Vagina (tissue), 2 donors: Measurements from ENCODE around the gene NUDT3. TPM values are rescaled to one million over a fixed set of nuclear protein-coding genes. Genes with fewer than 3 reads are reported as not detected.

ENCODE experiments used
- DNase-seq, 2 donors: peaks; one replicate each; pipeline ENCODE4 v3.0.0-alpha.2; 2017; ENCODE audit errors: extremely low spot score in 2 of 2
- H3K27ac ChIP-seq: fragments of 200-600 bp; sonication (generic); one replicate; pipeline ENCODE4 v1.5.1; 2019
- H3K27me3 ChIP-seq: fragments of 200-600 bp; sonication (generic); one replicate; pipeline ENCODE4 v1.5.1; 2019
- H3K36me3 ChIP-seq, 2 donors: fragments of 200-600 bp; sonication (generic); one replicate each; pipeline ENCODE4 v1.5.1; 2017 to 2019
- H3K4me1 ChIP-seq: fragments of 200-600 bp; sonication (generic); one replicate; pipeline ENCODE4 v1.5.1; 2019
- H3K4me3 ChIP-seq, 2 donors: fragments of 200-600 bp; sonication (generic); 1 replicate in 1 of 2; 2 replicates in 1 of 2; pipeline ENCODE4 v1.5.1; 2016 to 2019
- H3K9me3 ChIP-seq: fragments of 200-600 bp; sonication (generic); one replicate; pipeline ENCODE4 v1.5.1; 2019
- POLR2A ChIP-seq, 2 donors: fragments of 450-650 bp; IDR thresholded peaks; one replicate each; pipeline ENCODE4 v1.6.1; 2017; ENCODE audit warnings: antibody characterized with exemption in 2 of 2, mild to moderate bottlenecking in 2 of 2, moderate library complexity in 2 of 2
- POLR2AphosphoS5 ChIP-seq, 2 donors: sonication (generic); formaldehyde crosslinking; IDR thresholded peaks; one replicate each; pipeline ENCODE4 v1.9.0; 2017; ENCODE audit warnings: antibody characterized with exemption in 2 of 2, mild to moderate bottlenecking in 2 of 2, low read depth in 1 of 2; ENCODE audit not compliant: insufficient read depth in 1 of 2
- intact Hi-C: fragments of 100-400 bp; cut with DNase I; formaldehyde crosslinking; loops from one replicate; pipeline ENCODE4 v1.15.1; 2023
- total RNA-seq: library from RNA; depleted of rRNA; stranded (reverse); fragments of >200 nt; gene quantifications from one replicate; pipeline ENCODE4 v1.2.3, GENCODE V29; 2016
- TF ChIP-seq, protein P1 (sequence below), 3 experiments: fragments of 450-650 bp in 2 of 3; fragments of 200-600 bp in 1 of 3; sonication (generic) in 1 of 3; IDR thresholded peaks; one replicate each; pipeline ENCODE4 v1.5.1; 2017 to 2019; ENCODE audit warnings: antibody characterized with exemption in 3 of 3, mild to moderate bottlenecking in 2 of 3, moderate library complexity in 2 of 3

NUDT3 gene
- total RNA-seq, 1 donor from 2014 or later, result 27.0 TPM

DNA sequence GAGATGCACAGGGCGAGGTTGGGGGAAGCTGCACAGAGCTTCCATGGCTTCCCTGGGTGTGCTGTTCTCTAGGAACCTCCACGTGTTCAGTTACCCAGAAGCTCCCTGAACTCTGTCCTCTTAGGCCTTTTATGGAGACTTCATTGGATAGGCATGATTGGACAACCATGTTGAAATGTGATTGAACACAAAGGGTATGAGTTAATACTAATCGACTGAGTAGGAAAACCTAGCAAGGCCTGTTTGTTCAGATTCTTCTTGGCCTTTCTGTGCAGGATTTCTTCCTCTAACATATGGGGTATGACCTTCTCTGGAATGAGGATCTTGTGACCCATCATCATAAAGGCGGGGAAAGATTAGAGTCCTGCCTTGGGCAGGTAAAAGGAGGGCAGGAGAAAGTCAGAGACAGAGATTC lies 73.0 kb downstream of the NUDT3 start:
- Histone ChIP-seq H3K4me3 (no peak overlapping the region), H3K9me3 (no peaks in the 10 kb centered on the region), H3K27ac (no peak overlapping the region), H3K4me1 (peaks cover 42% of the 10 kb centered on the region), H3K36me3 (no peaks in the 10 kb centered on the region), H3K27me3 (no peaks in the 10 kb centered on the region)
- TF ChIP-seq, protein P1, sequence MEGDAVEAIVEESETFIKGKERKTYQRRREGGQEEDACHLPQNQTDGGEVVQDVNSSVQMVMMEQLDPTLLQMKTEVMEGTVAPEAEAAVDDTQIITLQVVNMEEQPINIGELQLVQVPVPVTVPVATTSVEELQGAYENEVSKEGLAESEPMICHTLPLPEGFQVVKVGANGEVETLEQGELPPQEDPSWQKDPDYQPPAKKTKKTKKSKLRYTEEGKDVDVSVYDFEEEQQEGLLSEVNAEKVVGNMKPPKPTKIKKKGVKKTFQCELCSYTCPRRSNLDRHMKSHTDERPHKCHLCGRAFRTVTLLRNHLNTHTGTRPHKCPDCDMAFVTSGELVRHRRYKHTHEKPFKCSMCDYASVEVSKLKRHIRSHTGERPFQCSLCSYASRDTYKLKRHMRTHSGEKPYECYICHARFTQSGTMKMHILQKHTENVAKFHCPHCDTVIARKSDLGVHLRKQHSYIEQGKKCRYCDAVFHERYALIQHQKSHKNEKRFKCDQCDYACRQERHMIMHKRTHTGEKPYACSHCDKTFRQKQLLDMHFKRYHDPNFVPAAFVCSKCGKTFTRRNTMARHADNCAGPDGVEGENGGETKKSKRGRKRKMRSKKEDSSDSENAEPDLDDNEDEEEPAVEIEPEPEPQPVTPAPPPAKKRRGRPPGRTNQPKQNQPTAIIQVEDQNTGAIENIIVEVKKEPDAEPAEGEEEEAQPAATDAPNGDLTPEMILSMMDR (IDR thresholded peaks at IDR 0.05), result no peak
- peak in 1 of 2 donors; percentile 25 for TF ChIP-seq POLR2AphosphoS5 (IDR thresholded peaks at IDR 0.05; ENCODE audit: insufficient read depth in 1 of 2, low read depth in 1 of 2)
- TF ChIP-seq POLR2A (IDR thresholded peaks at IDR 0.05), result no peak
- intact Hi-C loops, result no loop called here
- no peak for DNase-seq

DNA sequence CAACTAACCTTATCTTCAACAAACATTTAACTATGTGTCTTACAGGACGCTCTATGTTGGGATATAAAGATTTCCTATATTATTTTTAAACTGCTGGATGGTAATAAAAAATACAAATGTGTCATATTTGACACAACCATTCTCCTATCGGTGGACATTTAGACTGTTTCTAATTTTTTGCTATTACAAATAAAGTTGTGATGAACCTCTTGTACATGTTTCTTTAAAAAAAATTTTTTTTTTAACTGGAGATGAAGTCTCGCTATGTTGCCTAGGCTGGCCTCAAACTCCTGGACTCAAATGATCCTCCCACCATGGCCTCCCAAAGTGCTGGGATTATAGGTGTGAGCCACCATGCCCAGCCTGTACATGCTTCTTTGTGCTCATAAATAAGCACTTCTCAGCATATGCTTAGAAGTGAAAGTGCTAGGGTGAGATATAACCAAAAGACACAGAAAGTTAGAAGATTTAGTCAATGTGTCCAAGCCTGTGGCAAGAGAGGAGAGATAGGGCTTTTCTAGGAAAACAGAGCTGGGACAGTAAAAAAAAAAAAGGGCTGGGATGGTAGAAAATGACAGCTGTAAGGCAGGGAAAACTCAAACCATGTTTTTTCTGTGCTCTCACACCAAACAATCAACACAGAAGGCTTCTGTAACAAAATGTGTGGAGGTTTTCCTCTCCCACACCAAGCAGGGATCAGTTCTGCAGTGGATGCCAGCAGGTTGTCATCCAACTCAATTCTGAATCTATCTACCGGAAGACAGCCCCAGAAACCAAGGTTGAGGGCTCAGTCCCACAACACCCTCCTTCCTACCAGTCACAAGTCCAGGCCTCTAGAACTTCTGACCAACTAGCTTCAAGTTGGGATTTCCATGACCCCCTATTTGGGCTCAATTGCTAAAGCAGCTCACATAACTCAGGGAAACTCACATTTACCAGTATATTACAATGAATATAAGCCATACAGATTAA lies 73.7 kb downstream of the NUDT3 start:
- intact Hi-C loops, result no loop called here
- DNase-seq, result no peak
- TF ChIP-seq POLR2A (IDR thresholded peaks at IDR 0.05) (no peak), POLR2AphosphoS5 (IDR thresholded peaks at IDR 0.05; ENCODE audit: insufficient read depth in 1 of 2, low read depth in 1 of 2) (no peak)
- TF ChIP-seq, protein P1 (IDR thresholded peaks at IDR 0.05), result no peak
- Histone ChIP-seq H3K27ac (no peak overlapping the region), H3K4me1 (peaks cover 42% of the 10 kb centered on the region), H3K27me3 (no peaks in the 10 kb centered on the region), H3K36me3 (no peaks in the 10 kb centered on the region), H3K9me3 (no peaks in the 10 kb centered on the region), H3K4me3 (no peak overlapping the region)

DNA sequence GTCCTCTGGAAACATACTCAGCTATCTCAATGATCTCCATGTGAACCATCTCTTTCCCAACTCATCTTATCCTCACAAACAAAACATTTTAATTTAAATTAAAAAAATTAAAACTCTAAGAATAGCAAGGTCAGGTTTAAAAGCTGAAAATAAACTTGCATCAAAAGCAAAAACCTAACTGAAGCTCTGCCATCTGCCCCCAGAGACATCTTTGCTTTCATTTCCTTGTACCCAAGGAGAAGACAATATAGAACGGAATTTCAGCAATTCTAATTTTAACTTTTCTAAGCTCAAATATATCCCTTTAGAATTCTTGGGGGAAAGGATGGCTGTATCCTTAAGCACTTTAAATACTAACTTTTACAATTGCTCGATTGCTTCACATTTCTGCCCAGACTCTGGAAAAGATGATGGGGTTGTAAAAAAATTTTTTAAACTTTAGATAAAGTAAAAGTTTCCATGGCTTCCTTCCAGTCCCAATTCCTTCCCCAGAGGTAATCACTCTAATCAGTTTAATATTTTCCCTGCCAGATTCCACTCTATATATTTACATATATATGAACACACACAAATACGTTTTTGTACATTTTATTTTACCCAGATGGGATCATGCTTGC lies 74.5 kb downstream of the NUDT3 start:
- H3K9me3 ChIP-seq, result no peaks in the 10 kb centered on the region
- no peak for TF ChIP-seq POLR2AphosphoS5 (IDR thresholded peaks at IDR 0.05; ENCODE audit: insufficient read depth in 1 of 2, low read depth in 1 of 2)
- no peak for TF ChIP-seq POLR2A (IDR thresholded peaks at IDR 0.05)
- TF ChIP-seq, protein P1 (IDR thresholded peaks at IDR 0.05), result no peak
- no peaks in the 10 kb centered on the region for H3K36me3 ChIP-seq
- no peaks in the 10 kb centered on the region for H3K27me3 ChIP-seq
- no peak overlapping the region for H3K4me3 ChIP-seq
- H3K4me1 ChIP-seq, result peaks cover 42% of the 10 kb centered on the region
- no peak for DNase-seq
- peak overlapping the region; percentile 9 for H3K27ac ChIP-seq
- intact Hi-C loops, result no loop called here

DNA sequence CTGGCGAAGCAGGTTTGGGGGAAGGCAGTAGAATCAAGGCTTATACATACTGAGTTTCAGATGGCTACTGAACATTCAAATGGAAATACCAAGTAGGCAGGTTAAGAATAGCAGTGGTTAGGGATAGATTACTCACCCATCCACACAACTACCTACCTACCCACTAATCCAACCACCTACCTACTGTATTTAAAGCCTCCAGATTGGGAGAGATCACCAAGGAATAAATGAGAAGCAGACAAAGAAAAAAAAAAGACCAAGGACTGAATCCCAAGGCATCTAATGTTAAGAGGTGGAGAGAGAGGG lies 75.3 kb downstream of the NUDT3 start:
- intact Hi-C loops, result no loop called here
- no peak for DNase-seq

More for the DNA sequence above, 75.3 kb downstream of the NUDT3 start:
- TF ChIP-seq, protein P1 (IDR thresholded peaks at IDR 0.05), result no peak
- no peak for TF ChIP-seq POLR2AphosphoS5 (IDR thresholded peaks at IDR 0.05; ENCODE audit: insufficient read depth in 1 of 2, low read depth in 1 of 2)
- TF ChIP-seq POLR2A (IDR thresholded peaks at IDR 0.05), result no peak
- Histone ChIP-seq H3K36me3 (no peaks in the 10 kb centered on the region), H3K27ac (no peak overlapping the region), H3K27me3 (no peaks in the 10 kb centered on the region), H3K4me1 (peaks cover 42% of the 10 kb centered on the region), H3K9me3 (no peaks in the 10 kb centered on the region), H3K4me3 (no peak overlapping the region)
